GM12891 (cell line): ENCODE results near the gene CTBP2.

ENCODE experiments used
- POLR2A ChIP-seq: IDR thresholded peaks from 2 replicates; pipeline ENCODE4 v1.6.1; 2011; ENCODE audit warnings: low read depth, low read length, control low read depth
- POLR2AphosphoS5 ChIP-seq: IDR thresholded peaks from 2 replicates; pipeline ENCODE4 v1.6.1; 2011; ENCODE audit warnings: low read depth, low read length, control low read depth

GRCh38 chr10:125052146-125052545 lies 108.2 kb downstream of the CTBP2 start:
- TF ChIP-seq POLR2AphosphoS5 (no peak), POLR2A (no peak)
